Neuronal stem cell (in vitro differentiated cells): ENCODE data around the gene SMARCC2.

Experiments used
- DNase-seq: peaks from one replicate; pipeline ENCODE4 v3.0.0-alpha.2; 2013; ENCODE audit warnings: low spot score
- H2AFZ ChIP-seq: one replicate; pipeline ENCODE4 v1.6.1; 2013; ENCODE audit warnings: mild to moderate bottlenecking, low read length, inconsistent platforms
- H2AK5ac ChIP-seq: 2 replicates; pipeline ENCODE4 v1.6.1; 2013; ENCODE audit warnings: low read depth, mild to moderate bottlenecking, inconsistent platforms, low read length, moderate library complexity, mixed read lengths
- H2BK120ac ChIP-seq: 2 replicates; pipeline ENCODE4 v1.6.1; 2013; ENCODE audit warnings: low read depth, mild to moderate bottlenecking, inconsistent platforms, low read length, moderate library complexity, mixed read lengths
- H2BK12ac ChIP-seq: one replicate; pipeline ENCODE4 v1.6.1; 2013; ENCODE audit warnings: low read length, inconsistent platforms
- H2BK15ac ChIP-seq: 2 replicates; pipeline ENCODE4 v1.6.1; 2013; ENCODE audit warnings: mild to moderate bottlenecking, low read length, inconsistent platforms, mixed read lengths
- H2BK5ac ChIP-seq: one replicate; pipeline ENCODE4 v1.6.1; 2013; ENCODE audit warnings: inconsistent platforms, mild to moderate bottlenecking, low read length, moderate library complexity
- H3K14ac ChIP-seq: one replicate; pipeline ENCODE4 v1.6.1; 2013; ENCODE audit warnings: low read length, inconsistent platforms
- H3K18ac ChIP-seq: 2 replicates; pipeline ENCODE4 v1.6.1; 2013; ENCODE audit warnings: low read length, inconsistent platforms
- H3K23ac ChIP-seq: 2 replicates; pipeline ENCODE4 v1.6.1; 2013; ENCODE audit warnings: low read depth, mild to moderate bottlenecking, mixed read lengths, low read length, inconsistent platforms; ENCODE audit not compliant: poor library complexity
- H3K27ac ChIP-seq: replicated peaks from 3 replicates; pipeline ENCODE4 v1.5.1; 2013; ENCODE audit warnings: low read length, inconsistent platforms
- H3K27me3 ChIP-seq, 3 experiments: 2 replicates each; pipeline ENCODE4 v1.6.1; 2013; ENCODE audit warnings: low read length in 3 of 3, mild to moderate bottlenecking in 2 of 3, inconsistent platforms in 1 of 3, low read depth in 1 of 3, mixed read lengths in 1 of 3, moderate library complexity in 1 of 3; ENCODE audit not compliant: control insufficient read depth in 3 of 3, insufficient read depth in 3 of 3
- H3K36me3 ChIP-seq, 2 donors: replicated peaks in 1 of 2; 2 replicates each; pipeline ENCODE4 v1.6.1; 2013; ENCODE audit warnings: low read length in 2 of 2; ENCODE audit not compliant: control insufficient read depth in 2 of 2, insufficient read depth in 2 of 2
- H3K4ac ChIP-seq: 2 replicates; pipeline ENCODE4 v1.6.1; 2013; ENCODE audit warnings: inconsistent platforms, mild to moderate bottlenecking, low read length, moderate library complexity
- H3K4me1 ChIP-seq, 2 donors: 1 replicate in 1 of 2; 2 replicates in 1 of 2; pipeline ENCODE4 v1.6.1; 2013; ENCODE audit warnings: low read length in 2 of 2, low read depth in 1 of 2; ENCODE audit not compliant: control insufficient read depth in 2 of 2, insufficient read depth in 1 of 2
- H3K4me2 ChIP-seq: one replicate; pipeline ENCODE4 v1.6.1; 2013; ENCODE audit warnings: mild to moderate bottlenecking, low read length, inconsistent platforms; ENCODE audit not compliant: insufficient read depth, poor library complexity, severe bottlenecking
- H3K4me3 ChIP-seq, 2 donors: 2 replicates each; pipeline ENCODE4 v1.5.1; 2013; ENCODE audit warnings: low read length in 2 of 2, mild to moderate bottlenecking in 2 of 2, inconsistent platforms in 1 of 2, moderate library complexity in 1 of 2
- H3K79me1 ChIP-seq: one replicate; pipeline ENCODE4 v1.6.1; 2013; ENCODE audit warnings: low read depth, mild to moderate bottlenecking, inconsistent platforms, low read length, moderate library complexity
- H3K9ac ChIP-seq: one replicate; pipeline ENCODE4 v1.6.1; 2013; ENCODE audit warnings: mild to moderate bottlenecking, low read depth, low read length, inconsistent platforms; ENCODE audit not compliant: poor library complexity
- H3K9me3 ChIP-seq, 2 donors: replicated peaks in 1 of 2; 2 replicates each; pipeline versions ENCODE3 to v1.6.1; 2013; ENCODE audit warnings: low read length in 2 of 2, mild to moderate bottlenecking in 2 of 2, inconsistent platforms in 1 of 2, low read depth in 1 of 2, mixed read lengths in 1 of 2, moderate library complexity in 1 of 2; ENCODE audit not compliant: control insufficient read depth in 2 of 2, insufficient read depth in 1 of 2
- H4K8ac ChIP-seq: one replicate; pipeline ENCODE4 v1.6.1; 2013; ENCODE audit warnings: low read depth, mild to moderate bottlenecking, inconsistent platforms, low read length, moderate library complexity
- H4K91ac ChIP-seq: one replicate; pipeline ENCODE4 v1.6.1; 2013; ENCODE audit warnings: low read length, low read depth, mild to moderate bottlenecking, inconsistent platforms; ENCODE audit not compliant: poor library complexity
- WGBS, 2 donors: extraction: QIAGEN DNeasy Blood & Tissue Kit; methylation state at CpG; one replicate each; pipeline ENCODE4 v1.1.7; 2013; ENCODE audit warnings: missing lambda C conversion rate in 2 of 2, mixed read lengths in 1 of 2; ENCODE audit not compliant: insufficient read length in 2 of 2, insufficient replicate concordance in 1 of 2; ENCODE audit errors: extremely low coverage in 2 of 2; 5-methylcytosine and 5-hydroxymethylcytosine counted together

Gene SMARCC2

GRCh38 chr12:56143870-56144269 lies 45.4 kb downstream of the SMARCC2 start:
- H4K91ac ChIP-seq: no peak overlapping the region
- H3K36me3 ChIP-seq: peaks cover 36 to 63% of the 10 kb centered on the region in 2 donors
- no CpG with 5 or more reads among the region's 8 CpGs for WGBS, 2 donors

GRCh38 chr12:56143217-56143616 lies 46.1 kb downstream of the SMARCC2 start:
- no peaks in the 10 kb centered on the region for H3K79me1 ChIP-seq
- no peak overlapping the region for H2BK15ac ChIP-seq
- H3K9ac ChIP-seq: no peak overlapping the region
- no peak overlapping the region for H3K4ac ChIP-seq
- no peak for DNase-seq
- H2BK120ac ChIP-seq: no peak overlapping the region
- no peak overlapping the region for H2BK5ac ChIP-seq
- H3K4me1 ChIP-seq: no peaks in the 10 kb centered on the region
- H3K18ac ChIP-seq: no peak overlapping the region
- no CpG with 5 or more reads among the region's 4 CpGs for WGBS, 2 donors
- no peaks in the 10 kb centered on the region for H3K27me3 ChIP-seq
- no peak overlapping the region for H4K91ac ChIP-seq
- H3K9me3 ChIP-seq: peaks cover 0 to 4% of the 10 kb centered on the region in 2 donors
- no peak overlapping the region for H3K14ac ChIP-seq
- peaks cover 42 to 70% of the 10 kb centered on the region in 2 donors for H3K36me3 ChIP-seq
- no peak overlapping the region for H2AFZ ChIP-seq
- no peak overlapping the region for H2AK5ac ChIP-seq
- no peak overlapping the region for H3K23ac ChIP-seq
- H3K4me2 ChIP-seq: no peak overlapping the region
- no peak overlapping the region for H3K27ac ChIP-seq
- H2BK12ac ChIP-seq: no peak overlapping the region
- H4K8ac ChIP-seq: no peak overlapping the region
- no peak overlapping the region for H3K4me3 ChIP-seq

More at GRCh38 chr12:56143870-56144269, 45.4 kb downstream of the SMARCC2 start:
- Histone ChIP-seq H3K18ac (no peak overlapping the region), H3K79me1 (no peaks in the 10 kb centered on the region), H2AK5ac (no peak overlapping the region), H2BK120ac (no peak overlapping the region), H2AFZ (no peak overlapping the region), H3K27ac (no peak overlapping the region), H2BK5ac (no peak overlapping the region), H3K4me1 (no peaks in the 10 kb centered on the region), H3K14ac (no peak overlapping the region), H4K8ac (no peak overlapping the region), H3K27me3 (no peaks in the 10 kb centered on the region), H3K9ac (no peak overlapping the region), H3K9me3 (no peaks in the 10 kb centered on the region), H3K4me2 (no peak overlapping the region), H3K23ac (no peak overlapping the region), H3K4ac (no peak overlapping the region), H2BK12ac (no peak overlapping the region), H3K4me3 (peak overlapping the region in 1 of 2 donors; percentile 48), H2BK15ac (no peak overlapping the region)
- DNase-seq: no peak

GRCh38 chr12:56141946-56142784 lies 47.1 kb downstream of the SMARCC2 start:
- H4K8ac ChIP-seq: no peak overlapping the region
- no peak overlapping the region for H3K4ac ChIP-seq
- no peak overlapping the region for H2BK120ac ChIP-seq
- no peak overlapping the region for H4K91ac ChIP-seq
- H2AFZ ChIP-seq: no peak overlapping the region
- H2BK12ac ChIP-seq: no peak overlapping the region
- no peak overlapping the region for H3K27ac ChIP-seq
- peaks cover 53 to 80% of the 10 kb centered on the region in 2 donors for H3K36me3 ChIP-seq
- H3K9ac ChIP-seq: no peak overlapping the region
- DNase-seq: no peak
- H3K4me2 ChIP-seq: no peak overlapping the region
- H2BK15ac ChIP-seq: no peak overlapping the region
- no peaks in the 10 kb centered on the region for H3K4me1 ChIP-seq
- H3K4me3 ChIP-seq: no peak overlapping the region
- H3K14ac ChIP-seq: no peak overlapping the region
- no peak overlapping the region for H3K23ac ChIP-seq
- no CpG with 5 or more reads among the region's 19 CpGs for WGBS, 2 donors
- no peaks in the 10 kb centered on the region for H3K27me3 ChIP-seq
- H2AK5ac ChIP-seq: no peak overlapping the region
- H3K79me1 ChIP-seq: no peaks in the 10 kb centered on the region
- no peak overlapping the region for H3K18ac ChIP-seq
- no peak overlapping the region for H2BK5ac ChIP-seq
- H3K9me3 ChIP-seq: peaks cover 0 to 4% of the 10 kb centered on the region in 2 donors

GRCh38 chr12:56137853-56138571 lies 51.3 kb downstream of the SMARCC2 start:
- Histone ChIP-seq H2AK5ac (no peak overlapping the region), H3K27me3 (no peaks in the 10 kb centered on the region), H3K27ac (no peak overlapping the region), H3K4ac (no peak overlapping the region), H3K18ac (no peak overlapping the region), H3K23ac (peak overlapping the region; percentile 1), H2BK5ac (no peak overlapping the region), H3K9ac (peak overlapping the region; percentile 15), H2BK15ac (no peak overlapping the region), H3K36me3 (peaks cover 56 to 94% of the 10 kb centered on the region in 2 donors), H4K8ac (no peak overlapping the region), H3K4me1 (no peaks in the 10 kb centered on the region), H3K9me3 (peaks cover 0 to 4% of the 10 kb centered on the region in 2 donors), H2BK12ac (no peak overlapping the region), H4K91ac (no peak overlapping the region), H2BK120ac (no peak overlapping the region), H2AFZ (no peak overlapping the region), H3K14ac (no peak overlapping the region), H3K4me2 (no peak overlapping the region), H3K4me3 (no peak overlapping the region), H3K79me1 (no peaks in the 10 kb centered on the region)
- no peak for DNase-seq
- WGBS, 2 donors: no CpG with 5 or more reads among the region's 14 CpGs
